K562 (cell line): Measurements from ENCODE around the gene TRERF1. TPM values are rescaled to one million over a fixed set of nuclear protein-coding genes. Genes with fewer than 3 reads are reported as not detected.

Experiments used
- ATAC-seq: fragments of 200-7000 bp; cut with Tn5 transposase; 3 replicates; pipeline ENCODE4 v1.9.1; 2020; ENCODE audit warnings: moderate library complexity
- BruUV-seq: library from RNA; stranded (reverse); fragments of 400-500 nt; replicated peaks from 2 replicates; lab custom pipeline; 2021; lab: Mats Ljungman, UMichigan
- CTCF ChIA-PET: fragments of 300-600 bp; formaldehyde crosslinking; extraction: SDS; loops from one replicate; lab custom pipeline; 2021; ENCODE audit warnings: low intra/inter-chr PET ratio; lab: Yijun Ruan, JAX
- POLR2A ChIA-PET: fragments of 300-600, 350-650 bp; sonication (Branson Sonifier 250); formaldehyde crosslinking; extraction: SDS; loops from one replicate; lab custom pipeline; 2021; ENCODE audit warnings: antibody characterized with exemption, inconsistent platforms; lab: Yijun Ruan, JAX
- DNase-seq, 4 experiments: peaks; one replicate each; pipeline versions ENCODE4 v3.0.0 to v3.0.0-alpha.2; 2011 to 2018; ENCODE audit warnings: low spot score in 3 of 4, mixed read lengths in 3 of 4; ENCODE audit errors: extremely low read depth in 1 of 4
- FAIRE-seq: peaks from 2 replicates; lab custom pipeline; 2011; peaks lifted over from hg19 to GRCh38; lab: Jason Lieb, UNC
- H2AFZ ChIP-seq: 2 replicates; pipeline ENCODE4 v1.6.0; 2011; ENCODE audit warnings: low read depth, low read length, control low read depth, inconsistent platforms
- H3K27ac ChIP-seq: fragments of 200-600 bp; 3 replicates; pipeline ENCODE4 v1.8.0; 2011; ENCODE audit warnings: low read depth, mild to moderate bottlenecking, control low read depth, inconsistent platforms, low read length, moderate library complexity, mixed read lengths; ENCODE audit errors: extremely low read depth
- H3K27me3 ChIP-seq, 2 experiments: fragments of 300-600 bp in 1 of 2; 2 replicates in 1 of 2; 3 replicates in 1 of 2; pipeline versions ENCODE4 v1.6.0 to v1.8.0; 2011; ENCODE audit warnings: inconsistent platforms in 2 of 2, low read length in 2 of 2, mild to moderate bottlenecking in 1 of 2, mixed read lengths in 1 of 2, moderate library complexity in 1 of 2; ENCODE audit not compliant: control insufficient read depth in 2 of 2, insufficient read depth in 2 of 2
- H3K36me3 ChIP-seq: fragments of 300-600 bp; 3 replicates; pipeline ENCODE4 v1.8.0; 2011; ENCODE audit warnings: mild to moderate bottlenecking, low read length, inconsistent platforms; ENCODE audit not compliant: control insufficient read depth, insufficient read depth
- H3K4me1 ChIP-seq, 2 experiments: fragments of 200-600 bp in 1 of 2; replicated peaks in 1 of 2; 2 replicates in 1 of 2; 3 replicates in 1 of 2; pipeline versions ENCODE4 v1.5.1 to v1.8.0; 2011; ENCODE audit warnings: inconsistent platforms in 2 of 2, low read length in 2 of 2, mild to moderate bottlenecking in 1 of 2, mixed read lengths in 1 of 2, moderate library complexity in 1 of 2; ENCODE audit not compliant: control insufficient read depth in 2 of 2, insufficient read depth in 2 of 2
- H3K4me2 ChIP-seq: 2 replicates; pipeline ENCODE4 v1.6.1; 2011; ENCODE audit warnings: low read length, control low read depth, inconsistent platforms, mixed read lengths; ENCODE audit not compliant: insufficient read depth
- H3K4me3 ChIP-seq: fragments of 200-600 bp; sonication (generic), shearing (Covaris generic); 2 replicates; pipeline ENCODE4 v1.5.1; 2016; ENCODE audit warnings: control low read depth, inconsistent platforms
- H3K79me2 ChIP-seq: fragments of 200-600 bp; 3 replicates; pipeline ENCODE4 v1.8.0; 2011; ENCODE audit warnings: low read length, inconsistent platforms; ENCODE audit not compliant: control insufficient read depth, insufficient read depth
- H3K9ac ChIP-seq, 2 experiments: 2 replicates each; pipeline versions ENCODE4 v1.6.0 to v1.6.1; 2011; ENCODE audit warnings: low read depth in 2 of 2, low read length in 2 of 2, control low read depth in 1 of 2, inconsistent platforms in 1 of 2, mild to moderate bottlenecking in 1 of 2, mixed read lengths in 1 of 2; ENCODE audit not compliant: insufficient read depth in 1 of 2
- H3K9me1 ChIP-seq: one replicate; pipeline ENCODE4 v1.6.0; 2011; ENCODE audit warnings: inconsistent platforms, mild to moderate bottlenecking, low read length, moderate library complexity; ENCODE audit not compliant: control insufficient read depth, insufficient read depth
- H3K9me3 ChIP-seq: replicated peaks from 2 replicates; pipeline ENCODE4 v1.5.1; 2011; ENCODE audit warnings: low read depth, low read length, inconsistent platforms; ENCODE audit not compliant: control insufficient read depth, insufficient read depth
- H4K20me1 ChIP-seq: replicated peaks from 2 replicates; pipeline ENCODE4 v1.6.1; 2011; ENCODE audit warnings: low read length, inconsistent platforms, mixed read lengths; ENCODE audit not compliant: control insufficient read depth, insufficient read depth
- CGGBP1 ChIP-seq: fragments of 250-450 bp; sonication (Bioruptor Pico); IDR thresholded peaks from 2 replicates; pipeline ENCODE4 v1.9.0; 2021; ENCODE audit warnings: mild to moderate bottlenecking
- COPS2 ChIP-seq: fragments of 450-650 bp; conservative IDR thresholded peaks from 2 replicates; pipeline ENCODE4 v1.6.1; 2016; ENCODE audit warnings: mild to moderate bottlenecking, moderate library complexity
- CREB5 ChIP-seq: fragments of 250-450 bp; sonication (Bioruptor Pico); IDR thresholded peaks from 2 replicates; pipeline ENCODE4 v1.5.0; 2020; ENCODE audit warnings: mild to moderate bottlenecking
- DIDO1 ChIP-seq: fragments of 450-650 bp; IDR thresholded peaks from 2 replicates; pipeline ENCODE4 v1.6.1; 2016; ENCODE audit warnings: low read depth, missing biosample characterization, missing genetic modification characterization
- FOXA3 ChIP-seq, 2 experiments: fragments of 450-650 bp in 1 of 2; sonication (generic) in 1 of 2; formaldehyde crosslinking; IDR thresholded peaks in 1 of 2; conservative IDR thresholded peaks in 1 of 2; 2 replicates each; pipeline versions ENCODE4 v1.4.0 to v1.8.0; 2020 to 2022; ENCODE audit warnings: mild to moderate bottlenecking in 2 of 2, missing genetic modification reagents in 1 of 2
- MBD2 ChIP-seq: sonication (generic); IDR thresholded peaks from 2 replicates; pipeline ENCODE4 v1.6.1; 2016; ENCODE audit warnings: low read depth, borderline replicate concordance
- NFYB ChIP-seq: IDR thresholded peaks from 2 replicates; pipeline ENCODE4 v1.6.1; 2011; ENCODE audit warnings: mild to moderate bottlenecking, moderate library complexity; ENCODE audit not compliant: insufficient read length; ENCODE audit errors: extremely low read depth
- PHB2 ChIP-seq: fragments of 450-650 bp; IDR thresholded peaks from 2 replicates; pipeline ENCODE4 v1.6.1; 2017; ENCODE audit warnings: low read depth
- POLR3A ChIP-seq: IDR thresholded peaks from 2 replicates; pipeline ENCODE4 v1.6.1; 2011; ENCODE audit warnings: borderline replicate concordance, mild to moderate bottlenecking, moderate library complexity; ENCODE audit not compliant: insufficient read length, insufficient read depth; ENCODE audit errors: extremely low read depth
- PTRF ChIP-seq: fragments of 450-650 bp; IDR thresholded peaks from 2 replicates; pipeline ENCODE4 v1.6.1; 2016; ENCODE audit warnings: mild to moderate bottlenecking, missing genetic modification characterization, missing compliant biosample characterization
- SFPQ ChIP-seq: fragments of 200-400 bp; formaldehyde crosslinking; IDR thresholded peaks from 2 replicates; pipeline ENCODE4 v1.6.1; 2017; ENCODE audit warnings: mild to moderate bottlenecking, low read depth, low read length, moderate library complexity
- SMARCA4 ChIP-seq: fragments of 450-650 bp; IDR thresholded peaks from 2 replicates; pipeline ENCODE4 v1.6.1; 2016
- SRSF1 ChIP-seq: fragments of 200-400 bp; formaldehyde crosslinking; IDR thresholded peaks from 2 replicates; pipeline ENCODE4 v1.6.1; 2017; ENCODE audit warnings: mild to moderate bottlenecking, low read depth, low read length, moderate library complexity
- THAP12 ChIP-seq: fragments of 250-450 bp; sonication (Bioruptor Pico); IDR thresholded peaks from 2 replicates; pipeline ENCODE4 v1.9.0; 2021; ENCODE audit warnings: mild to moderate bottlenecking, inconsistent platforms
- ZNF197 ChIP-seq: fragments of 200-800 bp; sonication (Bioruptor generic); IDR thresholded peaks from 2 replicates; pipeline ENCODE4 v1.6.1; 2016; ENCODE audit warnings: low read depth, missing genetic modification characterization, missing compliant biosample characterization
- ZNF436 ChIP-seq: fragments of 250-450, 450-650 bp; sonication (Bioruptor Pico); formaldehyde crosslinking; IDR thresholded peaks from 2 replicates; pipeline ENCODE4 v1.7.0; 2020; ENCODE audit warnings: mild to moderate bottlenecking
- WGBS: fragments of 100-300 bp; shearing (Covaris generic); methylation state at CpG from one replicate; pipeline ENCODE4 v1.1.6; 2016; ENCODE audit warnings: low coverage, mixed read lengths; ENCODE audit not compliant: insufficient coverage; ENCODE audit errors: missing lambda C conversion rate; 5-methylcytosine and 5-hydroxymethylcytosine counted together
- in situ Hi-C: fragments of 300-500 bp; cut with MboI; formaldehyde crosslinking; loops from 4 replicates; pipeline ENCODE4 v1.15.0; 2018; ENCODE audit warnings: inconsistent platforms, mixed read lengths
- intact Hi-C: fragments of 100-400 bp; cut with micrococcal nuclease; formaldehyde crosslinking; loops from 2 replicates; pipeline ENCODE4 v1.14.2; 2022
- polyA plus RNA-seq, 8 experiments: library from polyadenylated mRNA; depleted of rRNA in 4 of 8; stranded (reverse) in 5 of 8; unstranded in 3 of 8; fragments of >200 nt; fragmentation: Nextera tagmentation in 2 of 8; fragmentation: Illumina TruSeq in 1 of 8; extraction: Ambion mirVana in 2 of 8; extraction: Trizol in 1 of 8; gene quantifications; 2 replicates each; pipeline versions ENCODE4 v1.2.1 to v1.2.3, GENCODE V29; 2011 to 2014; ENCODE audit warnings: inconsistent platforms in 1 of 8, missing spikeins in 1 of 8
- total RNA-seq, 7 experiments: library from RNA; depleted of rRNA in 6 of 7; stranded (reverse); fragments of >200 nt in 6 of 7; fragmentation: Illumina TruSeq in 2 of 7; extraction: Trizol in 2 of 7; gene quantifications; 2 replicates each; pipeline versions ENCODE4 v1.2.1 to v1.2.3, GENCODE V29; 2011 to 2021; ENCODE audit warnings: low replicate concordance in 1 of 7

TRERF1 gene
- total and polyA plus RNA-seq, 9 of the 15 experiments (the other 6 are each of a cell fraction or from before 2014, with no cell fraction given), result 0.04 to 0.20 (median 0.07) TPM; not detected in 3

GRCh38 chr6:42338744-42339222 lies 112.9 kb downstream of the TRERF1 start:
- Histone ChIP-seq H3K36me3 (no peaks in the 10 kb centered on the region), H3K27ac (no peak overlapping the region), H3K79me2 (no peaks in the 10 kb centered on the region), H3K4me2 (no peak overlapping the region), H2AFZ (no peak overlapping the region), H3K4me1 (peaks cover 0 to 9% of the 10 kb centered on the region in 2 experiments; a peak in 2 of 5 replicates), H3K27me3 (peaks cover 36 to 56% of the 10 kb centered on the region in 2 experiments), H3K9ac (no peak overlapping the region), H3K9me1 (no peaks in the 10 kb centered on the region), H3K9me3 (no peaks in the 10 kb centered on the region), H3K4me3 (no peak overlapping the region), H4K20me1 (no peaks in the 10 kb centered on the region; the same call in 1 of the 2 replicates)
- in situ Hi-C loops, result no loop called here
- intact Hi-C loops, result no loop called here
- no peak for FAIRE-seq
- ATAC-seq, result peak; percentile 32; the same call in 2 of the 3 replicates
- ChIA-PET CTCF (no interaction called here), POLR2A (interaction anchor here (0.7 to 1.1 kb wide), 4 partner anchors 11 to 40 kb away, joined by 3 read pairs; no protein-coding TSS in a partner anchor)
- 2% methylated on average over 7 of the region's 7 CpGs for WGBS
- no TSS peak for BruUV-seq
- peak in 1 of 4 experiments; percentile 20 for DNase-seq
- TF ChIP-seq NFYB (no peak), CREB5 (CRISPR knock-in tag) (no peak), PTRF (tag) (no peak), THAP12 (CRISPR knock-in tag) (no peak), CGGBP1 (CRISPR knock-in tag) (no peak), ZNF197 (CRISPR knock-in tag) (no peak), COPS2 (no peak), SRSF1 (no peak), POLR3A (no peak), FOXA3 (CRISPR knock-in tag; conservative IDR thresholded peaks at IDR 0.05 in 1 of 2, IDR thresholded peaks at IDR 0.05 in 1 of 2) (0 out of 4 replicates have a peak, but pooled peaks of 1 of the 2 experiments have one; percentile 38), DIDO1 (no peak), ZNF436 (CRISPR knock-in tag) (no peak), PHB2 (no peak), SMARCA4 (peak; percentile 36; the same call in 1 of the 2 replicates), MBD2 (no peak), SFPQ (no peak)
